ENCODE data around the gene FARS2.

The FARS2 gene

DNA sequence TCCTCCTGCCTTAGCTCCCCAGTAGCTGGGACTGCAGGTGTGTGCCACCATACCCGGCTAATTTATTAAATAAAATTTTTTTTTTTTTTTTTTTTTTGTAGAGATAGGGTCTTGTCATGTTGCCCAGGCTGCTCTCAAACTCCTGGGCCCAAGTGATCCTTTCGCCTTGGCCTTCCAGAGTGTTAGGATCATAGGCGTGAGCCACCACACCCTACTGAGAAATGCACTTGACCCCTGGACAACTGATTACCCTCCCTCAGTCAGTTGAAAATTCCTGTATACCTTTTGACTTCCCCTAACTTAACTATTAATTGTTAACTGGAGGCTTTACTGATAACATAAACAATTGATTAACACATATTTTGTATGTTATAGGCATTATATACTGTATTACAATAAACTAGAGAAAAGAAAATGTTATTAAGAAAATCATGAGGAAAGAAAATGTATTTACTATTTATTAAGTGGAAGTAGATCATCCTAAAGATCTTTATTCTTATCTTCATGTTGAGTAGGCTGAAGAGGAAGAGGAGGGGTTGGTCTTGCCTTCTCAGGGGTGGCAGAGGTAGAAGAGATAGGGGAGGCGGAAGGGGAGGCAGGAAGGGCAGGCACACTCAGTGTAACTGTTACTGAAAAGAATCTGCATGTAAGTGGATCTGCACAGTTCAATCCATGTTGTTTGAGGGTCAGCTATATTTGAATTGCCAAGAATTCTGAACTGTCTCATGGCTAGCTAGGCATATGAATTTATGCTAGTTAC is 104.3 kb downstream of the FARS2 start:
- no peak for DNase-seq
- intact Hi-C loops (cut with DNase I) = no loop called here

DNA sequence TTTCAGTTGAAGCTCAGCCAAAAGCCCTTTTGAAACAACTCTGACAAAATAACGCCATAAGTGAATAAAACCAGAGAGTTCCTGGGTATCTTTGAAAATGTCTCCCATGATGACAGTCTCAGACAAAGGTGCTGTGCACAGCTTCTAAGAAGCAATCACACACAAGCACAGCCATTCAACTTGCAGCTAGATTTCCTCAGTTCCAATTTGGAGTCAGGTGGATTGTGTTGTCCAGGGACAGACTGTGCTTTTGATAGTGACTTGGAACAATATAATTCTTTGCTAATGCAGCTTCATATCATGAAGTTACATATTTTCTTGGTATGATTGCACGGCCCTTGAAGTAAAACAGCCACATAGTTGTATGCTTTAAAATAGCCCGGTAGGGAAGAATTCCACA is 105.6 kb downstream of the FARS2 start:
- no peak for DNase-seq
- intact Hi-C loops (cut with DNase I) = no loop called here

DNA sequence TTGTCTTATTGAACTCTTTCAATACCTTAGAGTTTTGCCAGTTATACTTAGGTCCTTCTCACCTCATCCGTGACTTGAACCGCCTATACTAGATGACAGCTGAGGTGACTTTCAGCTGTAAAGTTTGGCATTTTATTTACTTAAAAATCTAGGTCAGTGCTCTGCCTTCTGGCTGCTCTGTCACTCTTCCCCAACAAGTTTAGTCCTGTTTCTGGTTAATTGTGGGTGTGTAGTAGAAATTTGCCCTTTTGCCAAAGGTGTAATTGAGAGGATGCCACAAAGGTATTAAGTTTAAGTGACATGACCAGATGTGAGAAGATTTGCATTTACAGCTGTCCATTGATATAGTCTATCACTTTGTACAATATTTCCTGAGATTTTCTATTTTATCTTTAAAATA is 106.2 kb downstream of the FARS2 start:
- intact Hi-C loops (cut with DNase I) = no loop called here
- DNase-seq = no peak

DNA sequence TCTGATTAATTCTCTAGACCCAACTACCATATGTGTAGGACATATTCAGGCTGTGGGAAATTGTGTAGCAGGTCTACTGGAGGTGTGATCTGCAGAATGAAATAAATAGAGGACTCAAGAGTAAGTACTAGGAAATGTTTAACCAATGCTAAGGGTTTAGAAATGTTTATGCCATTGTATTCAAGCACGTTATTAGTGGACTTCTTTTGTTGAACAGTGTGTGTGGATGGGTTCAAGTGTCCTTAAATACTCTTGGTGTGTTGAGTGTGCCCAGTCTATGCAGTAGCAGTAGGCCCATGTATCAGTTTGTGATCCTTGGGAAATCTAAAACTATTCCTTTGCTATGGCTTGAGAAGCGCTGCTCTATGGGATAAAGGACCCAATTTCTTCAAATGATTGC is 112.1 kb downstream of the FARS2 start:
- intact Hi-C loops (cut with DNase I) = no loop called here
- DNase-seq = no peak

DNA sequence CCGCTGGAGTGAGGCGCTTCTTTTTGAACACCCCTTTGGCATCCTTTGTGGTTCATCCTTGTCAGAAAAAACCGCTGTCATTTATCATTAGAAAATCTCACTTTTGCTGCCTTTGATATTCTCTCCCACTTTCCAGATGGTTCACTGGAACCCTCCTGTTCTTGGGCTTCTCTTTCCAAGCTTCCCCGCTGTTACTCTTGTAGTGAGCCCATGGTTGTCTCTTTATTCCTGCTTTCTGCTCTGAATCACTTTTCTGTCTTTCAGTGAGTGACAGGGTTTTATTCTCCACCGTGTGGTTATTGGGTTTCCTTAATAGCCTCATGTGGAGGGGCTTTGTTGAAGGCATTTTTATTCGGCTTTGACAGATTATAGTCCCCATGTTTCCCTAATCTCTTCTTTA is 117.0 kb downstream of the FARS2 start:
- no peak for DNase-seq

DNA sequence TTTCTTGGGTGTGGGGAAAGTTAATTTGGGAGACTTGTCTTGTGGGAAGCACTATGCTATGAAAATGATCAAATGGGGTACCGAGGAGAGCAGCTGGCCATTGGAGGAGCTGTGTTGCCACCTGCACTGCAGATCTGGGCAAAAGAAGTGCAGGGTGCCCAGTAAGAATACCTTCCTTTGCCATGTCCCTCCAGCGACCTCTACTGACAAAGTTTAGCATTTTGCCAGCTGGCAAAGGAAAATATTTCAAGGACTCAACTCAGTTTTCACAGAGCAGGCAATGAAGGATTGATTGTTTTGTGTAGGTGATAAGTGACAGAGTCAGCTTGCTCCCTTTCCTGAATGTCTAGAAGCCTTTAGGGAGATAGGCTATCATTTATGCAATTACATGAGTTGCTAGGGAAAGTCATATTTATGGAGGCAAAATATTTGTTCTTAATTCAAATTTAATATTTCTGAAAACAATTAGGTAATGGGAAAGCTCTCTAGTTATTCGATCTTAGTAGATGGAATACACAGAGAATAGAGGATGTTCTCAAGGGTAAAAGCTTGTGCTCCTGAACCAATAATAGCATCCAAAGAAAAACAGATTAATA is 118.4 kb downstream of the FARS2 start:
- DNase-seq = peak in 1 of 10 donors; percentile 53
- intact Hi-C loops (cut with DNase I) = no loop called here

More for the DNA sequence above, 117.0 kb downstream of the FARS2 start:
- intact Hi-C loops (cut with DNase I) = no loop called here

DNA sequence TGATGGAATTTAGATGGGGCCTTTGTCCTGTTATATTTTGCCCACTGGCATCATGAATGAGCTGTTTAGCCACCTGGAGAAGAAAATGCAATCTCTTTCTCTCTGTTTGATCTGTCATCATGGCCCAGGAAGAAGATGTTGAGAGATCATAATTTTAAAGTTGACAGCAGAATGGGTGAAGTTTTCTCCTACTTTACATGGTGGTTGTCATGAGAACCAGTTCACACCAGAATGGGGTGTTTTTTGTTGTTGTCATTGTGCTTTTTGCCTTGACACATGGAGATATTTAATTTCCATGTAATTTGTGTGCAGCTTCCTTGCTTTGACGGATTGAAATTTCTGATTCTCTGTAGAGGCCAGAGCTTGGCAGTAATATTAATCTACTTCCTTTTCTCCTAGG is 122.5 kb downstream of the FARS2 start:
- no peak for DNase-seq
- intact Hi-C loops (cut with DNase I) = no loop called here

DNA sequence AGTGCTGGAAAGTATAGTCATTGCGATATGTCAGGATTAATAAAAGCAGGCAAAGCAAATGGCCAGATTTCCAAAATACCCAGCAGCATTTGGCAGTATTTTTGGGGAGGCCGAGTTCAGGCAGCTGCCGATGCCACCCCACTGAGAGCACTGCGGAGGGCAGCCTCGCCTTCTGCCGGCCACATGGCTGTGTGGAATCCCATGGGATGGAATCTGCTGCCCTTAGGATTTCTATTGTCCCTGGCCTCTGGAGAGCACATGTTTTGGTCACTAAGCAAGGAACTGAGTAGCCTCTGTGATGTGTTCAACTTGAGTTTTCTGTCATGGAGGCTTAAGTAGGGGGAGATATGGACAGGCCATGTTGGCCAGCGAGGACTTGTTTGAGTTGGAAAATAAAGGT is 123.0 kb downstream of the FARS2 start:
- intact Hi-C loops (cut with DNase I) = no loop called here
- DNase-seq = no peak

DNA sequence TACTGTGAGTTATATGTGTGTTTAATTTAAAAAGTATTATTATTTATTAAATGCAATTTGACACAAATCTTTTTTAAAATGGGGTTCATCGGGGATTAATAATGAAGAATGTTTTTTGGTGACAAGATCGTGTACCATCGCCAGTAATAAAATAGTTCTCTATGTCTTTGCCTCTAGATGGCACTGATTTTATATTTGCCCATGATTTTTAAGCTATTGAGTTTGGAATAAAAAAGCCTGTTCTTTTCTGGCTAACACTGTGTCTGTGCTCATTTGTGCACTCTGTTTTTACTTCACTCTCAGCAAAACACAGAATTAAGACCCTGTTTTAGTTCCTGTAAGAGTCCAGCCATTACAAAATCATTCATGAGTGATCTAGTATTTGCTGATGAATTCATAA is 127.0 kb downstream of the FARS2 start:
- intact Hi-C loops (cut with DNase I) = no loop called here
- no peak for DNase-seq

DNA sequence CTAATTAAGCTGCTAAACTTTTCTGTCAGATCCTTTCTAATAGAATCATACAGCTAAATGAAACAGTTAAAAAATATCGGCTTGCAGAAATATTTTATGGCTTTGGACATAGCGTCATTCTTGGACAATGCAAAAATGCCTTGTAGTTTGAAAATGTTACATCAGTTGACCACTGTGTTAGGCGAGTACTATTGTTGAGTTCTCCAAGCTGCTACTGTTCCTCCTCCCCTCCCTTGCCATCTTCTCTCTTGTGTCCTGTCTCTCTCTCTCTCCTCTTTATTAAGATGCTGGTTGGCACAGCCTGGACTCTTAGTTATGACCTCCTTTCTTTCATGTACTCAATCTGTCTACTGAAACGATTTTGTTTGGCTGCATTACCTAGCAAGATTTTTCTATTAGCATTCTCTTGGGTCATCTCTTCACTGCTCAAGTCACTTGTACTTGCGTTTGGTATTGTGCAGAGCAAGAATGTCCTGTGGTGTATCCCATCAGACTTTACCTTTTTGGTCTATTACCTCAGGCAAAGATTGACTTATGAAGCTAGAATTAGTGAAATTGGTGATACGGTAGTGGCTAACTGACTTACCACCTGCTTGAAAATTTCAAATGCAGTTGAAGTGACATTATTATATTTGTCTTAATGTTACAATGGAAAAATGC is 127.9 kb downstream of the FARS2 start:
- DNase-seq = no peak
- intact Hi-C loops (cut with DNase I) = no loop called here

DNA sequence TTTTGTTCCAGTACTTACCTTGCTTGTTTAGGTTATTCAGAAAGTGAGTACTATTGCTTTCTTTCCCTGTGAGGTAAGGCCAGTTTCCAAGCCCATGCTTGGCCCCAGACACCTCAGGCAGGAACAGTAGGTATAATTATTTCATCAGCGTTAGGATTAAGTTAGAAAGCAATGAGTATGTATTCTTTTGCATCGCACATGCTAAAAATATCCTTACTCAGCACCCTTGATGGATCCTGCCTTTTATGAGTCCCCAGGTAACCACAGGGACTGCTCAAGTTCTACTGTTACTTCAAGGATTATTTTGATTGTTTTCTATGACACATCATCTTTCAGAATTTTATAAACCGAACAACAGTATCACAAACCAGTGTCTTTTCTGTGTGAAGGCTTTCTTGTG is 128.9 kb downstream of the FARS2 start:
- DNase-seq = no peak
- intact Hi-C loops (cut with DNase I) = no loop called here

DNA sequence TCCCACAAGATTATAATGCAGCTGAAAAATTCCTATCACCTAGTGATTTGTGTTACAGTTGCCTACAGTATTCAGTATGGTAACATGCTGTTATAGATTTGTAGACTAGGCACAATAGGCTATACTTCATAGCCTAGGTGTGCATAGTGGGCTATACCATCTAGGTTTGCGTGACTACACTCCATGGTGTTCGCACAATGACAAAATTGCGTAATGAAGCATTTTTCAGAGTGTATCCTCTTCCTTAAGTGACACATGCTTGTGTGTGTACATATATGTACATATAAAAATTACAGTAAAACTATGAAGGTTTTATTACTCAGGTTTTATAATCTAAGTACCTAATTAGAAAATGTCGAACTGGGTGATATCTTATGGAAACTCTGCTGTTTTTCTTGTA is 133.0 kb downstream of the FARS2 start:
- no peak for DNase-seq
- intact Hi-C loops (cut with DNase I) = no loop called here

DNA sequence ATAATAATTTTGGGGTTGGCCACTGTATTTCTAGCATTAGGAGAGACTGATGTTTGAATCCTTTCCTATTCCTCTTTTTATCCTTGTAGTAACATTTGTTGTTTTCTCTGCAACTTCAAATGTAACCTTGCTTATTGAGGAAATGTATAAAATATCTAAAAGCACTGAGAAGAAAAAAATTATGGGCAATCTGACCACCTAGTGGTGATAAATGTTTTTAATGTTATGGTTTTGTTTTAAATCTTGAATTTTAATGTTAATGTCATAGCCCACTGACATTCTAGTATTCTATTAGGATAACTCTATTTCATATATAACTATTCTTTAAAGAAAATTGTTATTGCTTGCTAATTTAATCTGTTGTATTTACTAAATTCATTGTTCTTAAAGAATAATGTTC is 134.4 kb downstream of the FARS2 start:
- intact Hi-C loops (cut with DNase I) = loop anchor here (5.0 kb wide), 1 partner anchor 253 kb away; no protein-coding TSS in a partner anchor

DNA sequence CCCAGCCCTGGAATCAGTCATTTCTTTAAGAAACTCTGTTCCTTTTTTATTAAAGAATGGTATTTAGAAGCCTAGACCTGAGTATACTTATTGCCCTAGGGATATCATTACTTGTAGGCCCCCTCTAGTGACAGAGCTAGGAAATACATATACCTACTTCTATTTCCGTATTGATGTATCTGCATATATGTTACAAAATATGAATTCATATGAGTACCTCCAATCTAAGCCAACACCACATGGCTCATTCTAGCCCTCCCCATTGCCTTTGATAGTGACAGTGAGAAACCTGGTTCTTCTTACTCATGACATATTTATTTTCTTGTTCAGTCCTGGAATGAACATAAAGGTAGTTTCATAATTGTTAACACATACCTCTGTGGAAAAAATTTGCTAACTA is 137.2 kb downstream of the FARS2 start:
- no peak for DNase-seq
- intact Hi-C loops (cut with DNase I) = loop anchor here (5.0 kb wide), 1 partner anchor 256 kb away; no protein-coding TSS in a partner anchor

More for the DNA sequence above, 134.4 kb downstream of the FARS2 start:
- no peak for DNase-seq

DNA sequence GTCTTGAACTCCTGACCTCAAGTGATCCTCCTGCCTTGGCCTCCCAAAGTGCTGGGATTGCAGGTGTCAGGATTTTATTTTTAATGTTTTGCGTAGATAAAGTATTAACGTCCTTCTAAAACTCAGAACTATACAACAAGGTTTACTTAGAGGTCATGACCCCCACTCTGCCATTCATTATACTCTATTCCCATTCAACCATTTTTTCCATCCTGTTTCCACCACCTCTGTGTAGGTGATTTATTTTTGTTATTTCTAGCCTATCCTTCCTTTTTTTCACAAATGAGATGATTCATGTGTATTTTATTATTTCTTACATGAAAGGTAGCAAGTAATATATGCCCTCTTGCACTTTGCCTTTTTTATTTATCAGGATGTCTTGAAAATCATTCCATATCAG is 138.1 kb downstream of the FARS2 start:
- intact Hi-C loops (cut with DNase I) = loop anchor here (5.0 kb wide), 1 partner anchor 257 kb away; no protein-coding TSS in a partner anchor
- DNase-seq = no peak

DNA sequence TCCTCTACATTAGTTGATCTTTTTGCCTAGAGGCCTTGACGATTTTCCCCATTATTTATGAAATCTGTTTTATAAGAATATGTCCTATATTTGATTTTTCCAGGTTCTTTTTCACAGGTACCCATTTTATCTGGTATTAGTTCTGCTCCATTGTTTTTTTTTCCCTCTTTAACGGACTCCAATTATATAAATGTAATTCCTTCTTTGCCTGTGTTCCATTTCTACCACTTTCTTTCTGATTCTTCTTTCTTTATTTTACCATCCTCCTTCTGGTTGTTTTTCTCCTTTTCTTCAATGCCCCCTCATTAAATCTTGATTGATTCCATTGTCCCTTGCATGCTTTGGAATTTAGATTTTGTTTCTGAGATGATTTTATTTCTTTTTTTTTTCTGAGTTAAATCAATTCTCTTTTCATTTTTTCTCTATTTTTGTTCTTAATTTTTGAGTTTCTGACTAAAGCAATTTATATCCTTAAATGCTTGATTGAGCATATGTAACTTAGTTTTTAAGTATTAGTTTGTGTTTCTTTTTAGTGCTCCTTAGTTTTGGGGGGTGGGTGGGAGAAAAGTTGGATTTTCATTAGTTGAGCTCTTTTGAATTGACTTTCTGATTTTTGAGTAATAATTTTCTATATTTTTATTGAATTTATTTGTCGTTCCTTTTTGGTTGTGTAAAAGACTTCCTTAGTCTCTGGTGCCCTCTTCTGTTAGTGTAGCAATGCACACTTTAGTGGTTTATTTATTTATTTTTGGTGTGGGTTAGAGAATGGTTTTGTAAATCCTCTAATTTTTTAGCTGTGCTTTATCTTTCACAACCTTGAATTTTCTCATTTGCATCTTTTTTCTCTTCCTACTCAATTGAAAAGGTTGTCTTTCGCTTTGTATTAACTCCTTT is 140.8 kb downstream of the FARS2 start:
- intact Hi-C loops (cut with DNase I) = loop anchor here (1.0 kb wide), 1 partner anchor 187 kb away; no protein-coding TSS in a partner anchor
- DNase-seq = no peak

DNA sequence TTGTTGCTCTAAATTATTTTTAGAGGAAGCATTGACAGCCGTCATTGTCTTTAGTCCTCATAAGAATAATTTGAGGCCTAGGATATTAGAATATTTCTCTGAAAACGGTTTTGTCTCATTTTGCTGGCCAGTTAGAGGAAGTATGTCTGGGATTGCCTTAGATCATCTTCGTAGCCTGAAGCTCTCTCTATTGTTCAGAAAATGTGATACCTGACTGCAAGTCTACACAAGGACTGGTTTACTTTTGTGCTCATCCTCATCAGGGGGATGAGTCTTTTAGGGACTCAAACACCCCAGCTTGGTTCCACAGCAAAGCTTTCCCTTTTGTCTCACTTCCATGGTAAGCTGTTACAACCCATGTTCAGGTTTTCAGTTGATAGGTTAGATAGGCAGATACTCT is 141.8 kb downstream of the FARS2 start:
- no peak for DNase-seq
- intact Hi-C loops (cut with DNase I) = no loop called here

DNA sequence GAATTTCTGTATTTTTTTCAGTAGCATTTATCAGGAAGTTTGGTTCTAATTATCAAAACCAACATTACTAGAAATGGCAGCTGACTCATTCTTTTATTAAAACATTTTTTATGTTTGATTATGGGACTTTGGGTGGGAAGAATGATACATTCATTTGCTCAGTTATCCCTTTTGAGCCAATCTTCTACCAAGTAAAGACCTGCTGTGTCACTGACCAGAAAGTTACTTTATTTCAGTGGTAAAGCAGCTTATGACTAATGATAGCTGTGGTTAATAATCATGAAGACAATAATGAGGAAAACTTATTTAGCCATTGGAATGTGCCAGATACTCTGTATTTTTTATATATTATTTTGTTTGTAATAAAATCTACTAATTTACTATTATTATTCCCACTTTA is 142.3 kb downstream of the FARS2 start:
- intact Hi-C loops (cut with DNase I) = no loop called here
- DNase-seq = no peak

DNA sequence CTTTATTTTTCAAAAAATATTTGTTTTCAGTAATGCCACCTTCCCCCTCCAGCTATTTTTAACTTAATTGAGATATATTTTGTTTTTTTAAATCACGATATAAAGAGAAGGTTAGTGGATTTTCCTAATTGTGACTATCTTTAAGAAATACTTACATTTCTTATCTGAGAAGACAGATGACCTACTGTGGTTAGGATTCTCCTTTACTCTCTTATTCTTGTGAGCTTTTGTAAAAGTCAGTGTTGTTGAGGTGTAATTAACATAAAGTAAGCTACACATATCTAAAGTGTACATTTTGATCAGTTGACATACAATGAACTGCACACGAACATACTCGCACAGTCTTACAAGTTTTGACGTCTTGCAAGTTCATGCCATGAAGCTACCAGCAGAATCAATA is 144.7 kb downstream of the FARS2 start:
- DNase-seq = no peak
- intact Hi-C loops (cut with DNase I) = no loop called here

DNA sequence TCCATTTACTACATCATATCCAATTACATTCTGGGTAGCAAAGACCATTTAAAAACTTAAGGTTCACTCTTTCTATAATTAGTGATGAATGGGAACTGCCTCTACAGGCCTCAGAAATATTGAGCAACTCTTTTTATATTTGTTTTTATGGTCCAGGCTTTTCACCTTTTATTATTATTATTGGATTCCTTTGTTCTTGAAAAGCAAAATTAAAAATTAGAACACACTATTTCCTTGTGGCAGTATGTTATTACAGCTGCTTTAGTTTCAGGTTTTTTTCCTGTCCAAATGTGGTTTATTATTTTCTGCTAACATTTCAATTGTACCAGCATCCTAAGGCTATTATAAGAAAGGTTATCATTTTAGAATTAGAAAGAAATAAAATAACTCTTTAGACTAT is 150.1 kb downstream of the FARS2 start:
- intact Hi-C loops (cut with DNase I) = no loop called here
- no peak for DNase-seq

DNA sequence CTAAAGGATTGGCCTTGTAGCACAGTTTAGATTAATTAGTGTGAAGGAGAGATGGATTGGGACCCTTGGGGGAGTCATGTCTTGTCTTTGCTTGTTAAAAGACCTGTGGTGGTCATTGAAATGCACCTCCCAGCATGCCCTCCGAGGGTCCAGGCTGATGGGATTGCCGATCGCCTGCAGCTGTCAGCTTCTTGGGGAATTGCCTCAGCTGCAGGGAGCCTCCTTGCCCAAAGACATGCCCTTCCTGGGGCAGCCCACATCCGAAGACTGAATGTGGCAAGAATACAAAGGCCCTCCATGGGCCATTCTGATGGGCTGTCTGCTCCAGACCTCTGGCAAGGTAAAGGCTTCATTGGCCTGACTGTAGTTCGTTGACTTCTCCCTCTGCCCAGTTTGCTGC is 150.7 kb downstream of the FARS2 start:
- no peak for DNase-seq
- intact Hi-C loops (cut with DNase I) = no loop called here
